GM18499 (cell line): ENCODE measurements around the gene FOXQ1.
"Not testable (repeated sequence)": the region's sequence is repeated elsewhere in the genome, so short reads cannot be mapped to it uniquely, and the experiment has no call there.

Experiments
- ATAC-seq: cut with Tn5 transposase; IDR thresholded peaks from one replicate; pipeline ENCODE4 v1.9.1; 2021; ENCODE audit warnings: moderate number of reproducible peaks; ENCODE audit not compliant: insufficient read depth, unreplicated experiment

The FOXQ1 gene

GRCh38 chr6:1318036-1318435 is 6.1 kb downstream of the FOXQ1 start:
- ATAC-seq = no peak

- ATAC-seq = not testable (repeated sequence)
These were observed 6.7 kb downstream of the FOXQ1 start for GRCh38 chr6:1318584-1318983.

- ATAC-seq = no peak
These were observed 9.8 kb downstream of the FOXQ1 start for GRCh38 chr6:1321738-1322137.

GRCh38 chr6:1322156-1322555 is 10.3 kb downstream of the FOXQ1 start:
- ATAC-seq = no peak

GRCh38 chr6:1322696-1323219 is 10.9 kb downstream of the FOXQ1 start:
- ATAC-seq = no peak

- ATAC-seq = no peak
These were observed 13.0 kb downstream of the FOXQ1 start for GRCh38 chr6:1324936-1325335.

- ATAC-seq = no peak
These were observed 13.8 kb downstream of the FOXQ1 start for GRCh38 chr6:1325461-1326309.

- no peak for ATAC-seq
These were observed 14.7 kb downstream of the FOXQ1 start for GRCh38 chr6:1326535-1327121.

- no peak for ATAC-seq
These were observed 15.7 kb downstream of the FOXQ1 start for GRCh38 chr6:1327630-1328029.

- ATAC-seq = no peak
These were observed 16.4 kb downstream of the FOXQ1 start for GRCh38 chr6:1328129-1328800.

GRCh38 chr6:1329708-1330107 is 17.8 kb downstream of the FOXQ1 start:
- no peak for ATAC-seq

GRCh38 chr6:1334684-1335083 is 22.8 kb downstream of the FOXQ1 start:
- no peak for ATAC-seq

- no peak for ATAC-seq
These were observed 23.6 kb downstream of the FOXQ1 start for GRCh38 chr6:1335367-1336037.

- ATAC-seq = no peak
These were observed 24.4 kb downstream of the FOXQ1 start for GRCh38 chr6:1336246-1336843.

- ATAC-seq = no peak
These were observed 25.9 kb downstream of the FOXQ1 start for GRCh38 chr6:1337791-1338190.

GRCh38 chr6:1346101-1346500 is 34.2 kb downstream of the FOXQ1 start:
- no peak for ATAC-seq

GRCh38 chr6:1346558-1347091 is 34.7 kb downstream of the FOXQ1 start:
- ATAC-seq = no peak

- ATAC-seq = no peak
These were observed 35.3 kb downstream of the FOXQ1 start for GRCh38 chr6:1347161-1347560.

- ATAC-seq = no peak
These were observed 36.8 kb downstream of the FOXQ1 start for GRCh38 chr6:1348675-1349074.

- no peak for ATAC-seq
These were observed 37.8 kb downstream of the FOXQ1 start for GRCh38 chr6:1349655-1350054.
